GM12801 (cell line): Measurements from ENCODE around the gene SLC9A5.

Experiments used
- CTCF ChIP-seq: IDR thresholded peaks from one replicate; pipeline ENCODE4 v1.5.1; 2011; ENCODE audit warnings: control low read depth; ENCODE audit not compliant: insufficient read length; ENCODE audit errors: extremely low read depth

Gene SLC9A5

GRCh38 chr16:67210069-67210937 lies 38.5 kb upstream of the SLC9A5 start:
- TF ChIP-seq CTCF: no peak

GRCh38 chr16:67211674-67212073 lies 37.1 kb upstream of the SLC9A5 start:
- TF ChIP-seq CTCF: no peak

- no peak for TF ChIP-seq CTCF
Observed at GRCh38 chr16:67212766-67213165, 36.0 kb upstream of the SLC9A5 start.

- TF ChIP-seq CTCF: no peak
Observed at GRCh38 chr16:67213197-67214019, 35.4 kb upstream of the SLC9A5 start.

GRCh38 chr16:67215706-67216105 lies 33.1 kb upstream of the SLC9A5 start:
- no peak for TF ChIP-seq CTCF

- no peak for TF ChIP-seq CTCF
Observed at GRCh38 chr16:67216612-67217490, 31.9 kb upstream of the SLC9A5 start.

GRCh38 chr16:67223992-67224391 lies 24.8 kb upstream of the SLC9A5 start:
- no peak for TF ChIP-seq CTCF
